Activated naive CD8-positive, alpha-beta T cell treated with anti-CD3 and anti-CD28 coated beads, Interleukin-2, amount 10 ng/mL, durations not matched to agents 7 days and 5 days (primary cell): Measurements from ENCODE around the gene OR4M2. TPM values are rescaled to one million over a fixed set of nuclear protein-coding genes. Genes with fewer than 3 reads are reported as not detected.
"Not testable (repeated sequence)": the region's sequence is repeated elsewhere in the genome, so short reads cannot be mapped to it uniquely, and the experiment has no call there.

Experiments used
- ATAC-seq: fragments of 150-1000 bp; cut with Tn5 transposase; one replicate; pipeline ENCODE4 v1.10.0; 2021; ENCODE audit warnings: low read depth, moderate library complexity
- POLR2A ChIA-PET: fragments of 350-600 bp; sonication (Branson Sonifier 250); formaldehyde crosslinking; loops from one replicate; lab custom pipeline; 2021; ENCODE audit warnings: antibody characterized with exemption; lab: Charles Lee
- DNase-seq: peaks from one replicate; pipeline ENCODE4 v3.0.0; 2021
- H3K27ac Mint-ChIP-seq: one replicate; pipeline ENCODE4 v1.8.0; 2022; ENCODE audit warnings: mild to moderate bottlenecking, mixed read lengths
- H3K27me3 Mint-ChIP-seq: one replicate; pipeline ENCODE4 v1.8.0; 2022; ENCODE audit warnings: mild to moderate bottlenecking, moderate library complexity, mixed read lengths
- H3K36me3 Mint-ChIP-seq: one replicate; pipeline ENCODE4 v1.8.0; 2021; ENCODE audit warnings: mild to moderate bottlenecking, mixed read lengths
- H3K4me1 Mint-ChIP-seq: one replicate; pipeline ENCODE4 v1.8.0; 2021; ENCODE audit warnings: mixed read lengths
- H3K4me3 Mint-ChIP-seq: one replicate; pipeline ENCODE4 v1.8.0; 2022; ENCODE audit warnings: mild to moderate bottlenecking, moderate library complexity, mixed read lengths
- H3K9me3 Mint-ChIP-seq: one replicate; pipeline ENCODE4 v1.8.0; 2021; ENCODE audit warnings: mixed read lengths
- total RNA-seq, 2 experiments: library from RNA; stranded (reverse); gene quantifications; one replicate each; pipeline ENCODE4 v1.2.3, GENCODE V29; 2021

The OR4M2 gene, protein sequence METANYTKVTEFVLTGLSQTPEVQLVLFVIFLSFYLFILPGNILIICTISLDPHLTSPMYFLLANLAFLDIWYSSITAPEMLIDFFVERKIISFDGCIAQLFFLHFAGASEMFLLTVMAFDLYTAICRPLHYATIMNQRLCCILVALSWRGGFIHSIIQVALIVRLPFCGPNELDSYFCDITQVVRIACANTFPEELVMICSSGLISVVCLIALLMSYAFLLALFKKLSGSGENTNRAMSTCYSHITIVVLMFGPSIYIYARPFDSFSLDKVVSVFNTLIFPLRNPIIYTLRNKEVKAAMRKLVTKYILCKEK
- total RNA-seq: not detected

DNA sequence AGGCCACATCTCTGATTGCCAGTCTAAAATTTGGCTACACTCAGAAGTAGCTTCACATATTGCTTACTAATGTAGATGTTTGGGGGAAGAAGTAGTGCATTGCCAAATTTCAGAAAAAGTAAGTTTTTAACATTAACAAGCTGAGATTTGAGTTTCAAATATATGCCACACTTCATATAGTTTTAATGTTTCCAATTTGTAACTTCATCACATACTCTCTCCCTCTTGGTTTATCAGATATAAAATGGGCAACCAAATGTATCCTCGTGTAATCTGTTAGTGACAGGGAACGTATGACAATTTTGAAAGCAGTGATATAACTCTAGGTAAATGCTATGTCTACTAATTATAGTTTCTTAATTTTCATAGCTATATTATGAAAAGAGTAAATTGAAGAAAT is at the start of gene OR4M2:
OR4M2 (plus strand) TSS at position 301 of the 400 bp plus-strand sequence; CDS start at position 399, 98 bp downstream.
- H3K27ac Mint-ChIP-seq, H3K4me1 Mint-ChIP-seq, POLR2A ChIA-PET, H3K27me3 Mint-ChIP-seq, H3K4me3 Mint-ChIP-seq, H3K9me3 Mint-ChIP-seq, DNase-seq, ATAC-seq, H3K36me3 Mint-ChIP-seq: not testable (repeated sequence)

DNA sequence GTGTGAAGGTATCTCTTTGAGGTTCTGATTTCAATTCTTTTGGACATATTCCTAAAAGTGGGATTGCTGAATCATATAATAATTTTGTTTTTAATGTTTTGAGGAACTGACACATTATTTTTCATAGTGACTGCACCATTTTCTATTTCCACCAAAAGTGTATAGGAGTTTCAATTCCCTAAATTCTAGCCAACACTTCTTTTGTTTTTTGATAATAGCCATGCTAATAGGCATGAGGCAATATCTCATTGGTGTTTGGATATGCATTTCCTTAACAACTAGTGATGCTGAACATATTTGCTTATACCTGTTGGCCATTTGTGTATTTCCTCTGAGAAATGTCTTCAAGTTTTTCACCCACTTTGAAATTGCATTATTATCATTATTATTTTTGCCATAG is 11.1 kb upstream of the OR4M2 start:
- H3K36me3 Mint-ChIP-seq, H3K27me3 Mint-ChIP-seq, H3K9me3 Mint-ChIP-seq, H3K27ac Mint-ChIP-seq, H3K4me1 Mint-ChIP-seq, H3K4me3 Mint-ChIP-seq, POLR2A ChIA-PET, DNase-seq, ATAC-seq: not testable (repeated sequence)

DNA sequence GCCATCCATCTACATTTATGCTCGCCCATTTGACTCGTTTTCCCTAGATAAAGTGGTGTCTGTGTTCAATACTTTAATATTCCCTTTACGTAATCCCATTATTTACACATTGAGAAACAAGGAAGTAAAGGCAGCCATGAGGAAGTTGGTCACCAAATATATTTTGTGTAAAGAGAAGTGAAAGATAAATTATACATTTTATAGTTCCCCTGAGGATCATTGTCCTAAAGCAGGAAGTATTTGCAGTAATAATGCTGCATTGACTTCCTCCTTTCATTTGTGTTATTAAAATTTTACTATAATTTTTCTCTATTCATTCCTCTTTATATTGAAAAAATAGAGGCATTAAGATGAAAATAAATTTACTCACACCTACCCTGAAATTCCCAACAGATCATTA is 1.1 kb downstream of the OR4M2 start:
- H3K4me3 Mint-ChIP-seq: not testable (repeated sequence)

DNA sequence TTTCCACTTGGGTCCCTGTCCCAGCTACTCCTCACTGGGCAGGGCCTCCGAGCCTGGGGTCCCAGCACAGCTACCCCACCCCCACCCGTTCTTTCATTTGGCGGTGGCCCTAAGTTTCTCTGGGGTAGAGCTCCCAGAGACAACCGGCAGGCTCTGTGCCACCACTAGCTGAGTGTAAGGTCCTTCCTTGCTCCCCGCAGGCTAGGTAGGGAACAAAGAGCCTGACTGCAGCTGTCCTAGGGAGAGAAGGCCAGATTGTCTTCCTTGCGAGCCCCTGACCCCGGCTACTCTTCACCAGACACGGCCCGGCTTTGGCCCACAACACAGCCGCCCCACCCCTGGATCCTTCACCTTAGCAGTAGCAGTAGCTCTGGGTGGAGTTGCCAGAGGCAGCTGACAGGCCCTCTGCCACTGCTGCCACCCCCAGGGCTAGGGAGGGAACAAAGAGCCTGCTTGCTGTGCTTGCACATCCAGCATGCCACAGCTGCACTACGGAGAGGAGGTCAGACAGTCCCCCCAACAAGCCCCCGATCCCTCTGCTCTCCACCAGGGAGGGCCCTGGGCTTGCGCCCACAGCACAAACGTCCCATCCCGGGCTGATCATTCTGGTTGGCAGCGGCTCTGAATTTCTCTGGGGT is 18.4 kb downstream of the OR4M2 start:
- H3K27ac Mint-ChIP-seq, POLR2A ChIA-PET, H3K9me3 Mint-ChIP-seq, H3K4me3 Mint-ChIP-seq, H3K36me3 Mint-ChIP-seq, H3K27me3 Mint-ChIP-seq, H3K4me1 Mint-ChIP-seq, DNase-seq: not testable (repeated sequence)
- ATAC-seq: peak; percentile 82

More for the DNA sequence above, 1.1 kb downstream of the OR4M2 start:
- POLR2A ChIA-PET, ATAC-seq, H3K27me3 Mint-ChIP-seq, DNase-seq, H3K4me1 Mint-ChIP-seq, H3K9me3 Mint-ChIP-seq, H3K36me3 Mint-ChIP-seq, H3K27ac Mint-ChIP-seq: not testable (repeated sequence)

DNA sequence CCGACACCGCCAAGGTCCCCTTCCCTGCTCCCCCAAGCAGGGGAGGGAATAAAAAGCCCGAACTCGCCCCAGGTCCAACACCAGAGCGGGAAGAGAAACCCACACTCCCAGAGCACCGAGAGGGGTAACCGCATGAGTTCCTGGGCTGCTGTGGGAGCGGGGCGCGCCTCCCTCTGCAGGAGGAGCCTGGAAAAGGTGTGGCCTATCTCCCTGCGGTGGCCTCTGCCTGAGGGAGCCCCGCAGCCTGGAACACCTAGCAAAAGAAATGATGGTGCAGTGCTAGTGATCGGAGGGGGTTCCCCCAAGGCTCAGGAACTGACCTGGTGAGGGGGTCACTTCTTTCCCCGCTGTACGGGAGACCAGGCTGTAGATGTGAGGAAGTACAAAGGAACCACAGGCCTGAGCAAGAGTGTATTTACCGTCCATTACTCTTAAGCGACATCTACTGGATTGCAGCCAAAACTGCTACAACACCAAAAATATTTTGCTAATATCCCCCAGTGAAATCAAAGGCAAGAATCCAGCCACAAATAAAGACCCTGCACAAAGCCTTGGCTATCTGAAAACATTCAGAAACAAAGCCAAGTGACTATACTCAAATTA is 19.1 kb downstream of the OR4M2 start:
- DNase-seq, H3K27me3 Mint-ChIP-seq, H3K4me1 Mint-ChIP-seq, H3K9me3 Mint-ChIP-seq, H3K36me3 Mint-ChIP-seq, POLR2A ChIA-PET, H3K27ac Mint-ChIP-seq, H3K4me3 Mint-ChIP-seq: not testable (repeated sequence)
- peak; percentile 74 for ATAC-seq

DNA sequence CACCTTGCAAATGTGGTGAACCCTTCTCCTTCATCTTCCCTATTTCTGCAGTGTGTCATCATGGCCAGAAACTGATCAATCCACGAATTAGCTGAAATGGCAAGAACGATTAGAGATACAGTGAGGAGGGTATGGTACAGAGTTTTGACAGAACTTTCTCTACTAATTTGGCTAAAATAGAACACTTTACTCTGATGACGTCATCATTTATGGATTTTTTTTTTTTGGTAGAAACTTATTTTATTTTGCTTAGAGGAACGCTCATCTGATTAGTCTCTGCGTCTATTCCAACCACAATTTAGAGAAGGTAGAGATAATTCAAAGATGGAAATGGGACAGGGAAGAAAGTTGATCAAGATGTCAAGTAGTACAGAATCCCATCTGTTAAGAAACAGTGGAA is 41.7 kb downstream of the OR4M2 start:
- DNase-seq, H3K9me3 Mint-ChIP-seq, H3K27ac Mint-ChIP-seq, POLR2A ChIA-PET, H3K4me3 Mint-ChIP-seq, H3K27me3 Mint-ChIP-seq, ATAC-seq, H3K36me3 Mint-ChIP-seq, H3K4me1 Mint-ChIP-seq: not testable (repeated sequence)

Other genes with a start within 250 kb of the OR4M2 start
- not detected for gene POTEB, start 202.8 kb upstream of the OR4M2 start, total RNA-seq